GM12892 (cell line): ENCODE data around the gene ZNF860.

Experiments
- POLR2A ChIP-seq: IDR thresholded peaks from 2 replicates; pipeline ENCODE4 v1.6.1; 2011; ENCODE audit warnings: low read depth, low read length, control low read depth
- POLR2AphosphoS5 ChIP-seq: IDR thresholded peaks from 2 replicates; pipeline ENCODE4 v1.6.1; 2011; ENCODE audit warnings: low read depth, low read length, control low read depth
- TAF1 ChIP-seq: IDR thresholded peaks from 2 replicates; pipeline ENCODE4 v1.6.1; 2011; ENCODE audit warnings: low read depth, mild to moderate bottlenecking, control low read depth, low read length, borderline replicate concordance

DNA sequence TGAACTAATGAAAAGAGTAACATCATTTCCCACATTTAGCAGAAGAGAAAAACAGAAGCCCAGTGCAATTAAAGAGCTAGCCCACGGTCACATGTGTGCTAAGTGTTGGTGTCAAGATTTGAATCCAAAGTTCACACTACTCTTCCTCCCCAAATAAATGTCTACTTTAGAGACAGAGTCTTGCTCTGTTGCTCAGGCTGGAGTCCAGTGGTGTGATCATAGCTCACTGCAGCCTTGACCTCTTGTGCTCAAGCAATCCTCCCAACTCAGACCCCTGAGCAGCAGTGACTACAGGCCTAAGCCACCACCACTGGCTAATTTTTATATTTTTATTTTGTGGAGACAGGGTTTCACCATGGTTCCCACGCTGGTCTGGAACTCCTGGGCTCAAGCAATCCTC is 5.2 kb upstream of the ZNF860 start:
- no peak for TF ChIP-seq POLR2A
- no peak for TF ChIP-seq POLR2AphosphoS5
- TF ChIP-seq TAF1: no peak
